HCT116 (cell line): ENCODE measurements around the gene SNX9. TPM values are rescaled to one million over a fixed set of nuclear protein-coding genes. Genes with fewer than 3 reads are reported as not detected.

Experiments used
- ATAC-seq: fragments of 200-7000 bp; cut with Tn5 transposase; 2 replicates; pipeline ENCODE4 v1.9.1; 2020; ENCODE audit warnings: mild to moderate bottlenecking, moderate library complexity
- BruUV-seq: library from RNA; stranded (reverse); fragments of 400-500 nt; replicated peaks from 2 replicates; lab custom pipeline; 2021; lab: Mats Ljungman, UMichigan
- CTCF ChIA-PET: fragments of 300-600 bp; sonication (Branson Sonifier 250); formaldehyde crosslinking; loops from one replicate; lab custom pipeline; 2021; ENCODE audit warnings: antibody characterized with exemption; lab: Charles Lee
- POLR2A ChIA-PET: fragments of 300-600, 350-600 bp; sonication (Branson Sonifier 250); formaldehyde crosslinking; loops from one replicate; lab custom pipeline; 2021; ENCODE audit warnings: antibody characterized with exemption; lab: Charles Lee
- RAD21 ChIA-PET, 2 experiments: fragments of 300-600 bp; sonication (Branson Sonifier 250); formaldehyde crosslinking; loops; one replicate each; lab custom pipeline; 2023; ENCODE audit warnings: low total read pairs in 2 of 2; ENCODE audit not compliant: uncharacterized antibody in 2 of 2, unreplicated experiment in 2 of 2, low non-redundant PET in 1 of 2; lab: Charles Lee
- DNase-seq: peaks from one replicate; pipeline ENCODE4 v3.0.0-alpha.2; 2010; ENCODE audit warnings: low read depth, low spot score
- H2AFZ ChIP-seq: fragments of 200-600 bp; shearing (Covaris generic), sonication (generic); 2 replicates; pipeline ENCODE4 v1.6.1; 2017; ENCODE audit warnings: low read depth, mixed run types, mixed read lengths, antibody characterized with exemption, low read length; ENCODE audit not compliant: poor library complexity, severe bottlenecking
- H3K27ac ChIP-seq: 2 replicates; pipeline ENCODE4 v1.5.1; 2012; ENCODE audit warnings: low read depth, low read length
- H3K27me3 ChIP-seq: fragments of 200-600 bp; sonication (generic); 2 replicates; pipeline ENCODE4 v1.6.1; 2016; ENCODE audit warnings: mixed run types, low read length, mixed read lengths; ENCODE audit not compliant: insufficient read depth
- H3K36me3 ChIP-seq, 2 experiments: fragments of 200-500 bp in 1 of 2; fragments of 200-600 bp in 1 of 2; sonication (Bioruptor generic) in 1 of 2; sonication (generic) in 1 of 2; 2 replicates each; pipeline versions ENCODE4 v1.5.1 to v1.6.1; 2014 to 2016; ENCODE audit warnings: low read length in 2 of 2, inconsistent platforms in 1 of 2, mixed read lengths in 1 of 2, mixed run types in 1 of 2; ENCODE audit not compliant: insufficient read depth in 2 of 2, control insufficient read depth in 1 of 2
- H3K4me1 ChIP-seq, 2 experiments: fragments of 200-600 bp in 1 of 2; sonication (generic) in 1 of 2; 2 replicates each; pipeline versions ENCODE4 v1.5.1 to v1.6.1; 2012 to 2017; ENCODE audit warnings: low read length in 2 of 2, inconsistent platforms in 1 of 2, mild to moderate bottlenecking in 1 of 2, mixed read lengths in 1 of 2, mixed run types in 1 of 2, moderate library complexity in 1 of 2; ENCODE audit not compliant: insufficient read depth in 2 of 2, control insufficient read depth in 1 of 2
- H3K4me2 ChIP-seq: fragments of 200-600 bp; sonication (generic); 2 replicates; pipeline ENCODE4 v1.6.1; 2017; ENCODE audit warnings: mixed run types, low read length, mixed read lengths
- H3K4me3 ChIP-seq, 2 experiments: fragments of 200-600 bp in 1 of 2; sonication (generic) in 1 of 2; replicated peaks in 1 of 2; 2 replicates each; pipeline ENCODE4 v1.5.1; 2011 to 2016; ENCODE audit warnings: low read length in 2 of 2, control low read depth in 1 of 2, low read depth in 1 of 2, mild to moderate bottlenecking in 1 of 2, mixed read lengths in 1 of 2, mixed run types in 1 of 2
- H3K79me2 ChIP-seq: fragments of 200-600 bp; sonication (generic); 2 replicates; pipeline ENCODE4 v1.6.1; 2017; ENCODE audit warnings: mild to moderate bottlenecking, mixed run types, low read length, moderate library complexity, mixed read lengths; ENCODE audit not compliant: insufficient read depth
- H3K9ac ChIP-seq: fragments of 200-600 bp; sonication (generic); 2 replicates; pipeline ENCODE4 v1.6.1; 2016; ENCODE audit warnings: low read length, mixed read lengths
- H3K9me2 ChIP-seq: fragments of 200-600 bp; sonication (generic), shearing (Covaris generic); 2 replicates; pipeline ENCODE4 v1.6.1; 2017; ENCODE audit warnings: mixed run types, mild to moderate bottlenecking, moderate library complexity; ENCODE audit not compliant: insufficient read depth
- H3K9me3 ChIP-seq, 2 experiments: fragments of 200-500 bp in 1 of 2; fragments of 200-600 bp in 1 of 2; sonication (Bioruptor generic) in 1 of 2; sonication (generic) in 1 of 2; 2 replicates each; pipeline ENCODE4 v1.6.1; 2014 to 2017; ENCODE audit warnings: low read length in 2 of 2, mixed read lengths in 2 of 2, inconsistent platforms in 1 of 2, low read depth in 1 of 2, mild to moderate bottlenecking in 1 of 2, mixed run types in 1 of 2, moderate library complexity in 1 of 2; ENCODE audit not compliant: control insufficient read depth in 1 of 2, insufficient read depth in 1 of 2
- H4K20me1 ChIP-seq: fragments of 200-600 bp; sonication (generic), shearing (Covaris generic); 2 replicates; pipeline ENCODE4 v1.6.1; 2017; ENCODE audit warnings: mixed run types, mild to moderate bottlenecking, moderate library complexity; ENCODE audit not compliant: insufficient read depth
- CBX3 ChIP-seq: IDR thresholded peaks from 2 replicates; pipeline ENCODE4 v1.6.1; 2012; ENCODE audit warnings: low read depth
- EZH2 ChIP-seq: fragments of 200-600 bp; sonication (generic); IDR thresholded peaks from 2 replicates; pipeline ENCODE4 v1.6.1; 2017; ENCODE audit warnings: antibody characterized with exemption, mixed run types
- FOSL1 ChIP-seq: IDR thresholded peaks from 2 replicates; pipeline ENCODE4 v1.6.1; 2012; ENCODE audit warnings: low read depth
- POLR2AphosphoS5 ChIP-seq: IDR thresholded peaks from 2 replicates; pipeline ENCODE4 v1.6.1; 2011; ENCODE audit warnings: mild to moderate bottlenecking, low read depth, low read length, moderate library complexity
- SIN3A ChIP-seq: IDR thresholded peaks from 2 replicates; pipeline ENCODE4 v1.6.1; 2012; ENCODE audit warnings: low read depth
- SP1 ChIP-seq: IDR thresholded peaks from 2 replicates; pipeline ENCODE4 v1.6.1; 2012; ENCODE audit warnings: low read depth
- TCF7L2 ChIP-seq: IDR thresholded peaks from 2 replicates; pipeline ENCODE4 v1.7.0; 2011; ENCODE audit warnings: borderline replicate concordance, inconsistent platforms; ENCODE audit not compliant: insufficient read depth, insufficient read length; ENCODE audit errors: extremely low read depth
- YY1 ChIP-seq: IDR thresholded peaks from 2 replicates; pipeline ENCODE4 v1.6.1; 2011; ENCODE audit warnings: low read length, low read depth, moderate library complexity, mild to moderate bottlenecking; ENCODE audit not compliant: insufficient replicate concordance; ENCODE audit errors: extremely low read depth
- intact Hi-C: fragments of 100-400 bp; cut with micrococcal nuclease; formaldehyde crosslinking; loops from 2 replicates; pipeline ENCODE4 v1.10.0; 2022
- total RNA-seq: library from RNA; stranded (reverse); gene quantifications from one replicate; pipeline ENCODE4 v1.2.1, GENCODE V29; 2021; ENCODE audit not compliant: unreplicated experiment
- TF ChIP-seq, protein P1 (sequence below), 3 experiments: fragments of 200-600 bp in 1 of 3; sonication (generic) in 1 of 3; IDR thresholded peaks in 2 of 3; conservative IDR thresholded peaks in 1 of 3; 2 replicates each; pipeline ENCODE4 v1.5.1; 2012 to 2017; ENCODE audit warnings: low read depth in 2 of 3, low read length in 2 of 3, antibody characterized with exemption in 1 of 3, borderline replicate concordance in 1 of 3, control low read depth in 1 of 3, mild to moderate bottlenecking in 1 of 3, mixed read lengths in 1 of 3, mixed run types in 1 of 3, moderate library complexity in 1 of 3; ENCODE audit not compliant: insufficient read depth in 1 of 3

SNX9 gene
- total RNA-seq, 1 experiment from 2014 or later, result 42.5 TPM

GRCh38 chr6:157911278-157911677, 88.2 kb downstream of the SNX9 start:
- Histone ChIP-seq H3K27ac (no peak overlapping the region), H3K9ac (no peak overlapping the region), H3K4me1 (no peaks in the 10 kb centered on the region), H3K9me2 (no peaks in the 10 kb centered on the region), H3K27me3 (no peaks in the 10 kb centered on the region), H3K4me3 (no peak overlapping the region), H3K79me2 (no peaks in the 10 kb centered on the region), H3K4me2 (no peak overlapping the region), H3K9me3 (no peaks in the 10 kb centered on the region), H3K36me3 (peaks cover 2 to 14% of the 10 kb centered on the region in 2 experiments; a peak in 3 of 4 replicates), H4K20me1 (no peaks in the 10 kb centered on the region), H2AFZ (no peak overlapping the region)
- no peak for TF ChIP-seq SIN3A
- no peak for TF ChIP-seq EZH2
- TF ChIP-seq CBX3, result no peak
- TF ChIP-seq SP1, result no peak
- TF ChIP-seq FOSL1, result no peak
- TF ChIP-seq YY1, result no peak
- no peak for TF ChIP-seq TCF7L2
- TF ChIP-seq, protein P1, sequence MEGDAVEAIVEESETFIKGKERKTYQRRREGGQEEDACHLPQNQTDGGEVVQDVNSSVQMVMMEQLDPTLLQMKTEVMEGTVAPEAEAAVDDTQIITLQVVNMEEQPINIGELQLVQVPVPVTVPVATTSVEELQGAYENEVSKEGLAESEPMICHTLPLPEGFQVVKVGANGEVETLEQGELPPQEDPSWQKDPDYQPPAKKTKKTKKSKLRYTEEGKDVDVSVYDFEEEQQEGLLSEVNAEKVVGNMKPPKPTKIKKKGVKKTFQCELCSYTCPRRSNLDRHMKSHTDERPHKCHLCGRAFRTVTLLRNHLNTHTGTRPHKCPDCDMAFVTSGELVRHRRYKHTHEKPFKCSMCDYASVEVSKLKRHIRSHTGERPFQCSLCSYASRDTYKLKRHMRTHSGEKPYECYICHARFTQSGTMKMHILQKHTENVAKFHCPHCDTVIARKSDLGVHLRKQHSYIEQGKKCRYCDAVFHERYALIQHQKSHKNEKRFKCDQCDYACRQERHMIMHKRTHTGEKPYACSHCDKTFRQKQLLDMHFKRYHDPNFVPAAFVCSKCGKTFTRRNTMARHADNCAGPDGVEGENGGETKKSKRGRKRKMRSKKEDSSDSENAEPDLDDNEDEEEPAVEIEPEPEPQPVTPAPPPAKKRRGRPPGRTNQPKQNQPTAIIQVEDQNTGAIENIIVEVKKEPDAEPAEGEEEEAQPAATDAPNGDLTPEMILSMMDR (IDR thresholded peaks at IDR 0.05 in 2 of 3, conservative IDR thresholded peaks at IDR 0.05 in 1 of 3; ENCODE audit: borderline replicate concordance in 1 of 3, insufficient read depth in 1 of 3, low read depth in 2 of 3, low read length in 2 of 3), result no peak; a peak in 1 of 6 replicates
- TF ChIP-seq POLR2AphosphoS5, result no peak
- BruUV-seq, result no TSS peak
- ChIA-PET RAD21 (no interaction called here), POLR2A (no interaction called here), CTCF (no interaction called here)
- no peak for ATAC-seq
- DNase-seq, result no peak
- intact Hi-C loops, result no loop called here
